NCI-H2196 treated with DMSO at 0.1 percent for 48 hours (cell line): ENCODE results near the gene NPDC1.
"Not testable (repeated sequence)": the region's sequence is repeated elsewhere in the genome, so short reads cannot be mapped to it uniquely, and the experiment has no call there.

Source experiments
- DNase-seq: peaks from one replicate; lab custom pipeline; 2025; ENCODE audit not compliant: unreplicated experiment; lab: John Stamatoyannopoulos, UW

The NPDC1 gene

DNA sequence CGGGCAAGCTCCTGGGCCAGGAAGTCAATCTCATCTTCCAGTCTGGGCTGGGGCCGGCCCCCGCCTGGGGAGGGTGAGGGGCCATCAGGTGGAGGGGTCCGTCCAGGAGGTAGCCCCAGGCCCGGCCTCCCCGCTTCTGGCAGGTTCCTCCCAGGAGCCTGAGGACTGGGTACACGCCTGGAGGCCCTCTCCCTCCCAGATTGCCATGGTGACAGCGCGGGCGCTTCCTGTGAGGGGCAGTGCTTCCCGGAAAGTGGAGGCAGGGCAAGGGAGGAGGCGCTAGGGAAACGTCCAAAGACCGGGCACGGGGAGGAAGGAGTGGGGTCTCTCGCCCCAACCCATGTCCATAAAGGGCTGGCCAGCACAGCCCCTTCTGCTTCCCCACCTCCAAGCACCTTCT is 4.9 kb downstream of the NPDC1 start:
- no peak for DNase-seq

DNA sequence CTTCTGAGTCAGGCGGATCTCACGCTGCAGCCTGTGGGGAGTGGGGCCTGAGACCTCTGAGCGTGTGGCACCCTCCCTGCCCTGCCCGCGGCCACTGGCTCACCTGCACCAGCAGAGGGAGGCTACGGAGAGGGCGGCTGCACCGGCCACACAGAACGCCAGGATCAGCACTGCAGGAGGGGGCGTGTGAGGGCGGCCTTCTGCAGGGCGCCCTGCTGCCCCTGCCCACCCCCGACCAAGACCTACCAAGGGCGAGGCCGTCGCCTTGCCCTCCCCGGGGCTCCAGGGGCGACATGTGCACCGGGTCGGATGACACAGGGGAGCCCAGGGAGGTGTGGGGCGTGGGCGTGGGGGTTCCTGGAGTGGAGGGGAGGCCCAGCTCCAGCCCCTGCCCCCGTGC is 5.4 kb downstream of the NPDC1 start:
- DNase-seq, result no peak

DNA sequence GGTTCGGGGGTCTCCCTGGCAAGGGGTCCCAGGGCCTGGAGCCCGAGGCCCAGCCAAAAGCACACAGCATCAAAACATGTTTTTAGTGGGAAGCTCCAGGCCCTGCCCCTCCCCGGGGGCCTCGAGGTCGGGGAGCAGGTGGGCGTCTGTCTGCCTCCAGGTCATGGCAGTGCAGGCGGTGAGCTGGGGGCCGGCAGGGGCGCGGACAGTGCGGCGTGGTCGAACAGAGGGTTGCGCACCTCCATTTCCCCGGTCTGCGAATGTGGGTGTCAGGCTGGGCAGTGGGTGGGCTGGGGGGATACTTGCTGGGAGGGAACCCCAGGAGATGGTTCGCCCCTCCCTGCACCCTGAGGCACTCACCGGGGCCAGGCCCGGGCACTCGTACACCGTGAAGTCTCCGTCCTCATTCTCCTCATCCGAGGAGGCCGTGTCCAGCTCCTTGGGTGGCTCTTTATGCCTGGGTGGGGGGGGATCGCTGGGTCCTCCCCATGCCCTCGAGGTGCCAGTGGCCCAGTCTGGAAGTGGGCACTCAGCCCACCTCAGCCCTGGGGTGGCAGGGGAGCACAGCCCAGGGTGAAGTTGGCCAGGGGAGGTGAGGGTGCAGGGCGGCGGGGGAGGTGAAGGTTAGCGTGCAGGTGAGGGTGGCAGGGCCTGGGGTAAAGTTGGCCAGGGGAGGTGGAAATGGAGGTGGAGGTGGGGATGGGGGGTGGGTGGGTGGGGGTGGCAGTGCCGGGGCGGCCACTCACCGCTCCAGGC is 6.2 kb downstream of the NPDC1 start:
- DNase-seq, result no peak

DNA sequence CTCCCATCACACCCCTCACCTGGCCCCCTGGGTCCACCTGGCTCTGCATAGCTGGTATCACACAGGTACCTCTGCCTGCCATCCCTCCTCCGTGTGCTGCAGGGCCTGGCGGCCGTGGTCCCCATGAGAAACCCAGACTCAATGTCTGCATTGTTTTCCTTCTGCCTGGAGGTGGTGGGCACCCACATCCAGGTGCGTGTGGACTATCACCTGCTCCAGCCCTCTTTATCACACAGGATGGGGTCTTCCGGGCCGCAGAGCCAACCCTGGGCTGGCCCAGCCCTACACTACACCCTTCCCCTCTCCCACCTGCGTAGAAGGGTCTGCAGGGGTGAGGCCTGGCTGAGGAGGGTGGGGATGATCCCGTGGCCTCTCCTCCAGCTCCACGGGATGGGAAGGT is 7.1 kb downstream of the NPDC1 start:
- no peak for DNase-seq

DNA sequence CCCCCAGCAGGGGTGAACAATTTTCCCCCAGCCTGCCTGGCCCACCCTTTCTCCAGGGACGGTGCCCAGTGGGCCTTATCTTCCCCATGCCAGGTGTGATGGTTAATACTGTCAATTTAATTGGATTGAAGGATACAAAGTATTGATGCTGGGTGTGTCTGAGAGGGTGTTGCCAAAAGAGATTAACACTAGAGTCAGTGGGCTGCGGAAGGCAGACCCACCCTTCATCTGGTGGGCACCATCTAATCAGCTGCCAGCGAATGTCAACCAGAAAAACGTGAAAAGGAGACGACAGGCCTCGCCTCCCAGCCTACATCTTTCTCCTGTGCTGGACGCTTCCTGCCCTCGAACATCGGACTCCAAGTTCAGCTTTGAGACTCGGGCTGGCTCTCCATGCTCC is 8.5 kb downstream of the NPDC1 start:
- no peak for DNase-seq

DNA sequence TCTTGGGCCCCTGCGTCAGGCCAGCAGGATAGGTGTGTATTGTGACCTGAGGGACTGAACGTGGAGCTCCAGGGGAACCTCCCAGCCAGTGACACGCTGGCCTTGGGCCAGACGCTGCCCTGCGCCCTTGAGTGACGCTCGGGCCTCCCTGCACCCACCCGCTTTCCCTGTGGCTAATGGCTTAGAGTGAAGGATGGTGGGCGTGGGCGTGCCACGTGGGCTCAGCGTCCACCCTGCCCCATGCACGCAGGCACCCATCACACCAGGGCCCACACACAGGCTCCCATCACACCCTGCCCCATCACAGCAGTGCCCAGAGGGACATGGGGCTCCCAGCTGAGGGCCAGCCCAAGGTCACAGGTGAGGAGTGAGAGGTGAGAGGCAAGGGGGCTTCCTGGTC is 8.9 kb downstream of the NPDC1 start:
- DNase-seq, result no peak

DNA sequence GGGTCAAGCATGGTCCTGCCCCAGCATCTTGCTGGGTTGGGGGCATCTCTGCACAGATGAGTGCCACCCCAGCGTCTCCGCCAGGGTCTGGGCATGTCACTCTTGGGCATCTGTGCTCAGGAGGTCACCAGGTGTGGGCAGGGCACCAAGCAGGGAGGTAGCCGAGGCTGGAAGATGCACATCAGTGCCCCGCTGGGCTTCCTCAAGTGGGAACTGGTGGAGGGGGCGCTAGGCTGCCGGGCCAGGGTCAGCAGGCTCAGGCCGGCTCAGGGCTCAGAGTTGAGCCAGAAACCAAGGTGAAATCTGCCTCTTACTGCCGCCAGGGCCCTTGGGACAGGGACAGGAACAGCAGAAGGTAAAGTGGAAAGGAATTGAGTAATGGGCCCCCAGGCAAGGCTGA is 10.0 kb downstream of the NPDC1 start:
- DNase-seq, result no peak

DNA sequence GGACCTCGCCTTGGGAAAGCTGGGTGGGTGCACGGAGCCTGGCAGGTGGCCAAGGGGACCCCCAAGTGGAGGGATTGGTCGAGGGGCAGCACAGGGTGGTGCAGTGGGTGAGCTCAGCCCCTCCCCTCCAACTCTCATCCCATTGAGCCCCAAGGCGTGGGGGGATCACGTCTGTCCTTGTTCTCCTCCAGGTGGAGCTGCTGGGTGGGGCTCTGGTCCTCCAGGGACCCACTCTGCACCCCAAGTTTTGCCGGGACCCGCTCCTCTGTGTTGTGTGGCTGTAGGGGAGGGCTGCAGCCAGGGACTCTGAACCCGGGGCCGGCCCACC is 10.5 kb downstream of the NPDC1 start:
- DNase-seq, result no peak

DNA sequence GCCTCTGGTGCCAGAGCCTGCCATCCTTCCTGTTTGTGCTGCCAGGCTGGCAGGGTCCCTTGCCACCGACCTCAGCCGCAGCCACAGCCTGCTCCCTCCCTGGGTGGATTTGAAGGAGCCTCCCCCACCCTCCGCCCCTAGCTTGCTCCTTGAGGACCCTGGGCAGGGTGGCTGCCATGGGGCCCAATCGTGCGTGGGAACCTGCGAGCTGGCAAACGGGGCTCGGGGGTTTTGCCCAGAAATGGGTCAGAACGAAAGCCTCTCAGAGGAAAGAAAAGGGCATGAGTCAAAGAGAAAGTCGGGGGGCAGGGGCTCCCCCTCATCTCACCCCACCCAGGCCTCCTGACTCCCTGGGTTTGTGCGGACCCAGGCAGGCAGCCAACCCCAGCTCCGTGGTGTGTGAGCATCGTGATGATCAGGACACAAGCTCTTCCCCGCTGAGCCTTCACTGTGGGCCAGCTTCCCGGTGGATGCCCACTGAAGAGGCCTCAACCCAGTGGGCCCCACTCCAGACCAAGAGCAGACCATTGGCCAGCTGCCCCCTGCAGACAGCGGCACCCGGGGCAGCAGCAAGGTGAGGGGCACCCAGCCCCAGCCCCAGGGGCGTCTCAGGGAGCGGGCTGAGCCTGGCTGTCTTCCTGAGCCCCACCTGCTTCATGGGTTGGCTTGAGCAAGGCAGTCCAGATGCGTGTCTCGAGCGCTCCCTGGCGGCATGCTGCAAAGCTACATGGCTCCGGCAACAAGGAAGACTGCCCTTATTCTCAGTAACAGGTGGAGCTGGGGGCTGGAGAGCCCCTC is 11.1 kb downstream of the NPDC1 start:
- peak; percentile 66 for DNase-seq

DNA sequence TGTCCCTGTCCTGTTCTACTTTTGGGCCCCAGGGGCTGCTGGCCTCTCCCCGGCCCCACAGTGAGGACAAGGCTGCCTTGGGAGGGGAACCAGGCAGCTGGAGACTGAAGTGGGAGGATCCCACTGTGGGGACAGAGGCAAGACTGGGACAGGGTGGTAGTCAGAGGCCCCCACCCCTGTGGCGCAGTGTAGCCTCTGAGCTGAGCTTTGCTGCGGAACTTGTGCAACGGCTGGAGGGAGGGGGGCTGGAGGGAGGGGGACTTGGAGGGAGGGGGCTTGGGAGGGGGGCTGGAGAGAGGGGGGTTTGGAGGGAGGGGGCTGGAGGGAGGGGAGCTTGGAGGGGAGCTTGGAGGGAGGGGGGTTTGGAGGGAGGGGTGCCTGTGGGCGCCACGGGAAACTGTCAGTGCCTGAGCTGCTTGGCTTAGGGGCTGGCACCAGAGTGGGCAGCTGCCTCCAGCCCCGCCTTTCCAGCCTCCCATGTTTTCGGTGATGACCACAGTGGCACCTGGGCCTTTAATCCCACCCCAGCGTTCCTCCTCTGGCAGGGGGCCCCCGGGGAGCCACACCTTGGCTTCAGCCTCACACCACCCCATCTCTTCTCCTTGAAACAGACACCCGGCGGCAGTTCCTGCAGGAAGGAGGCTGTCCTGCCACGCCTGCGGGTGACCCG is 11.8 kb downstream of the NPDC1 start:
- DNase-seq, result no peak

DNA sequence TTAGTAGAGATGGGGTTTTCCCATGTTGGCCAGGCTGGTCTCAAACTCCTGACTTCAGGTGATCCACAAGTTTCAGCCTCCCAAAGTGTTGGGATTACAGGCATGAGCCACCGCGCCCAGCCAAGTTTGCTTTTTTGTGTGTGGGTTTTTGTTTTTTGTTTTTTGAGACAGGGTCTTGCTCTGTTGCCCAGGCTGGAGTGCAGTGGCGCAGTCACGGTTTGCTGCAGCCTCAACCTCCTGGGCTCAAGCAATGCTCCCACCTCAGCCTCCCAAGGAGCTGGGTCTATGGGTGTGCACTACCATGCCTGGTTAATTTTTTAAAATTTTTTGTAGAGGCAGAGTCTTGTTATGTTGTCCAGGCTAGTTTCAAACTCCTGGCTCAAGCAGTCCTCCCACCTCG is 12.5 kb downstream of the NPDC1 start:
- DNase-seq, result not testable (repeated sequence)

DNA sequence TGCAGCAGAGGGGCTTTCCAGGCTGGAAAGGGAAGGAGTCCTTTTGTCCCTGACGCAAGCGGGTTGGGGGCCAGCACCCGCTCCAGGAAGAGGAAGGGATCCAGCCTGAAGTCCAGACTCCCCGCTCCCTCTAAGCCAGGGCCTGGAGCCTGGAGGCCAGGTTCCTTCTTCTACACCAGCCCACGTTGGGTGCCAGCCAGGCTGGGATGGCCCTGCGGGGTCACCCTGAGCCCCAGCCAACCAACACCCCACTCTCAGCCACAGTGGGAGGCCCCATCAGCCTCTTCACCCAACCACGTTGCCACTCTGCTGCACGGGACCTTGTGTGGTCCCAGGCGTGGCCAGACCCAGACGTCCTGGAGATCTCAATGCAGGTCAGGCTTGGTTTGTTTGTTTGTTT is 13.1 kb downstream of the NPDC1 start:
- DNase-seq, result no peak

DNA sequence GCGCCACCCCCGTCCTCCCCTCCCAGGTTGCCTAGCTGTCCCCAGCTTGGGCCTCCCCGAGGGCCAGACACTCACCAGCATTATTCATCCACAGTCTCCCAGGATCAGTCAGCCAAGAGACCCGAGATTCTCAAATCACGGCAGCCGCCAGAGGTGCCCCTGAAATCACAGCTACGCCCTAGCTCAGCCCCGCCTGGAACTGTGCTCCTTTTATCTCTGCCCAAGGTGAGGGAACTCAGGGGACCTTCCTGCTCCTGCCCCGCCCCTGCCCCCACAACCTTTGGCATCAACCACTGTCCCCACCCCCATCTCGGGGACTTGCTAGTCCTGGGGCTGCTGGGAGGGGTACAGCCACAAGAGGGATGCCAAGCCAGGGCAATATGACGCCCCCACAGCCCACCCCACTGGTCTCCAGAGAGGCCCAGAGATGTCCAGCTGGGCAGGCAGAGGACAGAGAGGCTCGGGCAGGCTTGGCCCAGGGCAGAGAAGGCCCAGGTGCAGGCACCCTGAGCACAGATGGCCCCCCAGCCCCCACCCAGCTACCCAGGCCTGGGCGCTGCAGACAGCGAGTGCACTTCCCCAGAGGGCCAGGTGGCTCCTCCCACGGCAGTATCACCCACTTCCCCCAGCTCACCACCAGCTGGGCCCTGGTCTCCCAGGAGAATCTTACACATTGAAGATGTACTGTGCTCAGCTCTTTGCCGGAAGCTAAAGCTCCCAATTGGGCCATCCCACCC is 13.9 kb downstream of the NPDC1 start, which contains the start of gene FUT7:
Gene FUT7, minus strand, starts transcription at position 185 of the 737 bp plus-strand sequence. Its CDS starts 97 bp downstream, at position 88.
- no peak for DNase-seq

DNA sequence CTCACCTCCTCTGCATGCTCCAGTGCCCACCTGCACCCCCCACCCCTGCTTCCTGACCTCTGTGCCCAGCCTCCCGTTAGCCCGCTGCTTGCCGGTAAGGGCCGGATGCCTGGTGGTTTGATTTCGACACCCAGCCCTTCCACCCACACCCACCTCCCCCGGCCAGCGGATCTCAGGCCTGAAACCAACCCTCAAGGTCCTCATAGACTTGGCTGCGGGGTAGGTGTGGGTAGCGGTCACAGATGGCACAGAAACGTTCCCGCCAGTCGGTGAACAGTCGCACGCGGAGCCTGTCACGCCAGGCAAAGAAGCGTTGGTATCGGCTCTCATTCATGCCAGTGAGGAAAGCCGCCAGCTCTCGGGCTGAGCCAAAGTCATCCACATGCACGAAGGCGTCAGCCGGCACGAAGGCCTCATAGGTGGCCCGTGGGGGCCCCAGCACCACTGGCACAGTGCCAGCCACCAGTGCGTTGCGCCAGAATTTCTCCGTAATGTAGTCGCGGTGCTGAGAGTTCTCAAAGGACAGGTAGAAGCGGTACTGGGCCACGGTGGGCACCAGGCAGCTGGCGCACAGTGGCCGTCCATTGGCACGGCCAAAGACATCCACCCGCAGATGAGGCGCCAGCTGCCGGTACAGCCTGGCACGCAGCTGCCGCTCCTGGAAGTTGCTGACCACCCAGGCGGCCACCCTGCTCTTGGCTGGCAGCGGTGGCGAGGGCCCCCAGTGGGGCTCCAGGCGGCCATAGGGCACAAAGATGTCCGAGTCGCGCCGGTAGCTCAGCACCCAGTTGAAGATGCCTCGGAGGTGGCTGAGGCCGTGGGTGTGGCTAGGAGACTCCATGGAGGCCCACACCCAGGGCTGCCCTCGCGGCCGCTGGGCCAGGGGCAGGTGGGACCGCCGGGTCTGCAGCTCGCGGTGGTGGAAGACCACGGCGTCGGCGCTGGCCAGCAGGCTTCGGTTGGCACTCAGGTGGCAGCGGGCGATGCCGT is 15.1 kb downstream of the NPDC1 start:
- no peak for DNase-seq

DNA sequence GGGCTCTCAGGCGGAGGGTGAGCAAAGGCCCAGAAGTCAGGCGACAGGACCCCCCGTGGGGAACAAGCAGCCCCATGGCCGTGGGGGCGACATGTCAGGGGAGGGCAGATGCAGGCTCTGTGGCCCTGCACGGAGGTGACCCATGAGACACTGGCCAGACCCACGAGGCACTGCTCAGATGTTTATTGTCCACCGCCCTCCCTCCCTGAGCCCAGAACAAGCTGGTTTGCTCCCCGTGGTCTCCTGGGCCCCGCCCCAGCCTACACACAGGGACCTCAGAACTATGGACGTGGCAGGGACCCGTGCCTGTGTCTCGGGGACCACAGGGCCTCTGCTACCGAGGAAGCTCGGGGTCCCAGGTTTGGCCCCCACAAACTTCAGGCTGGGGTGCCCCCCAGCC is 16.0 kb downstream of the NPDC1 start:
- no peak for DNase-seq

DNA sequence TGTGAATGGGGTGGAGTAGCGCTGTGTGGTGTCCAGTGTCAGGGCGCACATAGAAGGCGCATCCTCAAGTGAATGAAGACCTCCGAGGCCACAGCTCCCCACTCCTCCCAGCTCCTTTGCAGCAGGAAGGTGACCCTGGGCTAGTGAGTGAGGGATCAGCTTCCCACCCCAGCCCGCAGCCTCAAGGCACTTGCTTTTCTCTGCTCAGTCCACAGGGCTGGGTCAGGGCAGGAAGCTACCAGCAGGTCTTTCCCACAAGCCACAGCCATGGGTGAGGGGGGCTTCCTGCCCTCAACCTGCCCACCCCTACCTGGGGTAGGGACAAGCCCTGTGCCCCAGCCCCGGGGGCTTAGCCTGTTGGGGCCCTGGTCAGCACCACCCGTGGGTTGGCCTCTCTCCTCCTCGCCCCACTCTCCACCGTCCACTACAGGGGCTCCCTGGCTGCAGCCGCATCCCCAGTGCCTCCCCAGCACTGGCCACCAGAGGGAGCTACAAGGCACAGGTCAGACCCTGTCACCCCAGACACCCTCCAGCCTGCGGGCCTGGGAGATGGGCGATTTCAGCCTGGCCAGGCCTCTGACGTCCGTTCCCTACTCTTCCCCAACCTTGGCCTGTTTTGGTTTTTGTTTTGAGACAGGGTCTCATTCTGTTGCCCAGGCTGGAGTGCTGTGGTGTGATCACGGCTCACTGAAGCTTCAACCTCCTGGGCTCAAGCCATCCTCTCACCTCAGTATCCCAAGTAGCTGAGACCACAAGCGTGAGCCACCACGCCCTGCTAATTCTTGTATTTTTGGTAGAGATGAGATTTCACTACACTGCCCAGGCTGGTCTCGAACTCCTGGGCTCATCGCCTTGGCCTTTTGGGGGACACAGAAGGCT is 16.7 kb downstream of the NPDC1 start:
- DNase-seq, result peak; percentile 59

DNA sequence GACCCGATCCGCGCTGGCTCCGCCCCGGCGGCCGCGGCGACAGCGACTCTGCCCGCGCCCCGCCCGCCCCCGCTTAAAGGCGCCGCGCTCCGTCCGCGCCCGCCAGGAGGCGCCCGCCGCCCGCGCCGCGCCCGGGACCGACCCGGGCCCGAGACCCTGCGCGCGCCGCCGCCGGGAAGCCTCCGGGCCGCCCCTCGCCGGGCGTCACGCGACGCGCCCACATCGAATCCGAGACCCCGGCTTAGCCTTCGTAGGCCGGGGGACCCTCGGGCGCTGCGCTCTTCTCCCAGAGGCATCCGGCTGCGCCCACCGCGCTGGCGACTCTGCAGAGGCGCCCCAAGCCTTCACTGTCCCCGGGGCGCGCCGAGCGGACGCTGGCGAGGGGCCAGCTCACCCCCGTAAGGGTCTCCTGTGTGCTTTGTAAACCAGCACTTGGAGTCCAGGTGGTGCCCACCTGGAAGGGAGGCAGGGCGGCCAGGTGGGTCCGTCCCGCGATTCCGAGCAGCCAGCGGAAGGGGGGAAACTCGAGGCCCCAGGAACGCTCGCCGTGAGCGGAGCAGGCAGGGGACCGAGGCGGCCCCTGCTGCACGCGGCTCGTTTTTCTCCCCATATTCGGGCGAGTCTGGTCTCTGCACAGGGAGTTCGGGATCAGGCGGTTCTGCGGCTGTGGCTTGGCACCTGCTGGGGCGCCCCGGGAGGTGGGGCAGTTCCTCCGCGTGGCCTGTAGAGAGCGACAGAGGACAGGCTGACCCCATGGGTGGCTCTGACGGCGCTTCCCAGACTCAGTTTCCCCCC is 17.5 kb downstream of the NPDC1 start:
- peak; percentile 74 for DNase-seq
